GM18526 (cell line): ENCODE results near the gene FBXL16.

ENCODE experiments used
- POLR2A ChIP-seq: IDR thresholded peaks from 3 replicates; pipeline ENCODE4 v1.6.1; 2011; ENCODE audit not compliant: insufficient read length; ENCODE audit errors: extremely low read depth

FBXL16 gene

GRCh38 chr16:707062-707538 lies 1.5 kb upstream of the FBXL16 start:
- no peak for TF ChIP-seq POLR2A

- TF ChIP-seq POLR2A = no peak
Measured at GRCh38 chr16:706189-707061, 824 bp upstream of the FBXL16 start.

DNA sequence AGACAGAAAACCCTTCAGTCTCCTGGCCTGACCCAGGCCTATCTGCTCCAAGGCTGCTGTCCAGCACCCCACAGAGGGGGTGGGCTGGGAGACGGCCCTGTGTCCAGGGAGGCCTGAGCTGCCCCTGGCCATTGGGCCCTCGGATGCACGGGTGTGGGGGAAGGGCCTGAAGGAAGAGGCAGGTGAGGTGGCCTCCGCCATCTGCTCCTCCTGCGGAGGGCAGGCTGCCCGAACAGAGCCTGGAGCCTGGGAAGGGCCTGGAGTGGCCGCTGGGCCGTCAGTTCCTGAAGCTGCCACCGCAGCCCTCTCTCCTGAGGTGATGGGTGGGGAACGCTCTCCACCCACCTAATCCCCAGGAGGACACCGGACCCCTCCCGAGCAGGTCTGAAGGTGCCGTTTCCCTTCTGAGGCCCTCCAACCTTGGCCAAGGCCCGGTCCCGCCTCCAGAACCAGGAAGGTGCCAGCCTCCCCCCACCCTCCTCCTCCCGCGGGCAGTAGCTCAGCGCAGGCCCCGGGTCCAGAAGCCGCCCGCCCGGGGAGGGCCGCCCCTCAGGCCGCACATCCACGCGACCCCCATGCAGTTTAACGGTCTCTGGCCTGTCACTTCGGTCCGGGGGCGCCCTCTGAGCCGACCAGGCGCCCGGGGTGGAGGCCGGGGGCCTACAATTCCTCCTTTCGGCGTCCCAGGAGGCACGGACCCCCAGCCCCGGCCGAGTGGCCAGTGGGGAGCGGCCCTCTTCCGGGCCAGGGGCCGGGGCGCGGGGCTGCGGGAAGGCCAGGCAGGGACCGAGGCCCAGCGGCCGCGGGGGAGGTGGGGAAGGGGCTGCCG lies 835 bp downstream of the FBXL16 start:
- no peak for TF ChIP-seq POLR2A

DNA sequence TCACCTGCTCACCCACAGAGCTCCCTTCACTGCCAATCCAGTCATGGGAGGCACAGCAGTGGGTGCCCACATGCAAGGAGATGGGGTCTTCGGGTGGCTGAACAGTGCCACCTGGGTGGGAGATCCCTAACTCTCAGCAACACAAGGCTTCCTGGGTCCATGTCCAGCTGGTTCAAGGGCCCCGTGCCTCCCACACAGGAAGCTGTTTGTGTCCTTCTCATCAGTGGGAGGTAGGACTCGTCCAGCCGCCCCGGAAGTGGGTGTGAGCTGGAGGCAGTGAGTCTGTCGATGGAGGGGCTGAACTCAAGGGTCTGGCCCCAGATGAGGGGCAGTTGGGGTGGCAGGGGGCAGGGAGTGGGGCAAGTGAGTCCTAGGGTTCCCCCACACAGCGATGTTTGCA lies 1.6 kb downstream of the FBXL16 start:
- no peak for TF ChIP-seq POLR2A

DNA sequence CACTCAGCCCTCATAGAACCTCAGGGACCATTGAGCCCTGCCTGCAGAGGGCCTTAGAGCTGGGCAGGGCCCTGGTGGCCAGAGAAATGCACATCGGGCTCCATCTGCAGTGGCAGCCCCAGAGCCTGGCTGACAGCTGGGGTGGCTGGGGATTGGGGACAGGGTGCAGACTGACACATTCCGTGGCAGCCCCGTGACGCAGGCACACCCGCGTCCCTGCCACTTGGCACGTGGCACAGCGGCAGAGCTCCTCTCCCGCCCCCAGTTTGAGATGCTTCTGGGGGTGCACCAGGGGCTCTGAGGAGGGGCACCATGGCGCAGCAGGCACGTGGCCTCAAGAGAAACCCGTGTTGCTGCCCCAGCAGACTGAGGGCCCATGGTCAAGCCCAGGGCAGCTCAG lies 2.2 kb downstream of the FBXL16 start:
- TF ChIP-seq POLR2A = no peak

- TF ChIP-seq POLR2A = no peak
Measured at GRCh38 chr16:702341-702740, 3.3 kb downstream of the FBXL16 start.

DNA sequence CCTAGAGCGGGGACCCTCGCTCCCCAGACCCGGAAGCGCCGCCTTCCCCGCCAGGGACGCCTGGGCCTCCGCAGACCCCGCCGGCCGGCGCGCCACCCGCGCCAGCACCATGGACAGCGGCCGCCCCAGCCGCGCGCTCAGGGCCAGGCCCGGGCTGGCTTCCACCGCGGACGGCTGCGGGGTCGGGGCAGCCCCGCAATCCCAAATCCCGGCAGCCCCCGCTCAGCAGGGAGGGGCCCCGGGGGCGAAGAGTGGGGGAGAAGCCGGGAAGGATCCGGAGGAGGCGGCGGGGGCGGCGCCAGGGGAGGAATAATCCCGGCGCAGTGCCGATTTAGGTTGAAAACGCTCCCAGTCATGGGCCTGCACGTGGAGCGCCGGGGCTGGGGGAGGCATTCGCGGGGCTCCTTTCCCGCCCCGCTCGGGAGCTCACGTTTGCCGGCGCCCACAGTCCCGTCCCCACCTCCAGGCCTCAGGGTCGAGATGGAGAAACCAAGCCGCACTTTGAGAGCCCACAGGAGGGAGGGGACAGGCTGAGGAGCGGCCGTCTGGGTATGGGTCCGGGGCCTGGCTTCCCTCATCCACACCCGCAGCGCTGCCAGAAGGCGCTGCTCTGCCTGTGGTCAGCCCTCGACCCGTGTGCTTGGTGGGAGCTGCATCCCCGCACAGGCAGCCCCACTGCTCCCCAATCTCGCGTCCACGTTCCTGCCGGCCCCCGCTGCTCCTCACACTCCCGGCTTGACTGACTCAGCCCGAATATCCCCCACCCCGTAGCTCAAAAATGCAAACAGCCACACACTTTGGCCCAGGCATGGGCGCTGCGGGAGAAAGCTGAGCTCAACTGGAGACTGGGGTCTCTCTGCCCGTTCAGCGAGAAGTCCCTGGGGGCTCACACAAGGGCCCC lies 4.7 kb downstream of the FBXL16 start:
- TF ChIP-seq POLR2A = no peak

DNA sequence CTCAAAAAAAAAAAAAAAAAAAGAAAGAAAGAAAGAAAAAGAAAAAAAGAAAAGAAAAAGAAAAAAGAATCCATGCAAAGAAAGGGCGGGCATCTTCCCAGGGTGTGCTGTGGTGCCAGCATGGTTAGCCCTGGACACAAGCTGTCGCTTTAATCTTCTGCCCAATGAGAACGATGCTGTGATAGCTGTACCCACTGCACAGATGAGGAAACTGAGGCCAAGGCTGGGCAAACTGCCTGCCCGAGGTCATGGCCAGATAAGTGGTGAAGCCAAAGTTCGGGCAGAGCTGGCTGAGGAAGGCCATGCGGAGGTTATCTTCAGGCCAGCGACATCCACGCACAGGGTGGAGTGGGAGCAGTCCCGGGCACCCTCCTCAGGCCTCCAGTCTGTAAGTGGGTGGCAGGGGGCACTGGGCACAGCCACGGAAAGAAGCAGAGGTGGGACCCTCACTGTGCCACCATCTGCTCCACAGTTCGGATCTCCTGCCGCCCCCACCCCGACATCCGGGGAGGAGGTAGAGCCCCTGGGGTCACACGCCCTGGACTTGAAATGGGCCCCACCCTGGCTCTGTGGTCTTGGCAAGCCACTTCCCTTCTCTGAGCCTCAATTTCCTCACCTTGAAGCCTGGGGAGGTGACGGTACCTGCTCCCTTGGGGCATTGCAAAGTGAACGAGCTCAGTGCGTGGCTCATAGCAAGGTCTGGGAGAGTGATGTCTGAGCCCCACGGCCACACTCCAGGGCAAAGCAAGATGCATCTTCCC lies 6.5 kb downstream of the FBXL16 start:
- TF ChIP-seq POLR2A = no peak

GRCh38 chr16:695355-696089 lies 10.1 kb downstream of the FBXL16 start:
- peak; percentile 57 for TF ChIP-seq POLR2A

DNA sequence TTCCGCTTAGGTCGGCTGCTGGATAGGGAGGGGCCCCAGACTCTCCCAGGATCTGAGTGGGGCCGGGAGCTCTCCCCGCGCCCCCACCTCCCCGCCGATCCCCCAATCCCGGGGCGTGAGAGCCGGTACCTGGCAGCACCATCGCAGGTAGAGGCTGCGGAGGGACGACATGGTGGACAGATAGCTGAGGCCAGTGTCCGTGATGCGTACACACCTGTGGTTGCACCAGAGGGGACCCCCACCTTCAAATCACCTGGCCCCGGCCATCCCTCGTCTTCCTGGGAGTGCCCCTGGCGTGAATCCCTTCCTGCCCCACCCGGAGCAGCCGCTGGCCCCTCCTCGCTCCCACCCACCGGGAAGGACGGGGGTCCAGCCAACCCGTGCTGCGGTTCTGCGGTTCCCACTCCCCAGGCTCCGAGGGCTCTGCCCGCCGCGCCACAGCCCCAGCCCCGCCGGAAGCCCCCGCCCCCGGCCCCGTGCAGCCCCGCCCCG lies 10.7 kb downstream of the FBXL16 start:
- TF ChIP-seq POLR2A = no peak

GRCh38 chr16:694187-694862 lies 11.3 kb downstream of the FBXL16 start:
- no peak for TF ChIP-seq POLR2A

- TF ChIP-seq POLR2A = no peak
Measured at GRCh38 chr16:693766-694165, 11.8 kb downstream of the FBXL16 start.

GRCh38 chr16:693364-693763 lies 12.2 kb downstream of the FBXL16 start:
- TF ChIP-seq POLR2A = no peak
